Type B pancreatic cell (in vitro differentiated cells): ENCODE results near the gene APMAP. TPM values are rescaled to one million over a fixed set of nuclear protein-coding genes. Genes with fewer than 3 reads are reported as not detected.

Source experiments
- DNase-seq: peaks from one replicate; pipeline ENCODE4 v3.0.0; 2021; ENCODE audit warnings: mixed read lengths; ENCODE audit not compliant: unreplicated experiment; ENCODE audit errors: extremely low spot score
- H3K27ac Mint-ChIP-seq: 2 replicates; pipeline ENCODE4 v1.8.0; 2021; ENCODE audit warnings: mild to moderate bottlenecking, mixed read lengths
- H3K27me3 Mint-ChIP-seq: 2 replicates; pipeline ENCODE4 v1.8.0; 2021; ENCODE audit warnings: mixed read lengths
- H3K36me3 Mint-ChIP-seq: 2 replicates; pipeline ENCODE4 v1.8.0; 2021; ENCODE audit warnings: mixed read lengths
- H3K4me1 Mint-ChIP-seq: one replicate; pipeline ENCODE4 v1.8.0; 2021; ENCODE audit warnings: mixed read lengths; ENCODE audit not compliant: unreplicated experiment
- H3K4me3 Mint-ChIP-seq: 2 replicates; pipeline ENCODE4 v1.8.0; 2021; ENCODE audit warnings: mild to moderate bottlenecking, mixed read lengths
- H3K9me3 Mint-ChIP-seq: 2 replicates; pipeline ENCODE4 v1.8.0; 2021; ENCODE audit warnings: mixed read lengths
- total RNA-seq: library from RNA; stranded (reverse); gene quantifications from 2 replicates; pipeline ENCODE4 v1.2.1, GENCODE V29; 2021; ENCODE audit warnings: low replicate concordance
- TF ChIP-seq, protein P1 (sequence below): fragments of 200-600 bp; sonication (generic); conservative IDR thresholded peaks from 2 replicates; pipeline ENCODE4 v1.5.0; 2021; ENCODE audit warnings: antibody characterized with exemption, mild to moderate bottlenecking

Gene APMAP
- total RNA-seq, 1 donor from 2014 or later, result 71.6 TPM

- Mint-ChIP-seq H3K9me3 (no peaks in the 10 kb centered on the region), H3K36me3 (peaks cover 15% of the 10 kb centered on the region), H3K4me3 (no peak overlapping the region), H3K27me3 (no peaks in the 10 kb centered on the region), H3K27ac (no peak overlapping the region), H3K4me1 (no peaks in the 10 kb centered on the region)
- TF ChIP-seq, protein P1, sequence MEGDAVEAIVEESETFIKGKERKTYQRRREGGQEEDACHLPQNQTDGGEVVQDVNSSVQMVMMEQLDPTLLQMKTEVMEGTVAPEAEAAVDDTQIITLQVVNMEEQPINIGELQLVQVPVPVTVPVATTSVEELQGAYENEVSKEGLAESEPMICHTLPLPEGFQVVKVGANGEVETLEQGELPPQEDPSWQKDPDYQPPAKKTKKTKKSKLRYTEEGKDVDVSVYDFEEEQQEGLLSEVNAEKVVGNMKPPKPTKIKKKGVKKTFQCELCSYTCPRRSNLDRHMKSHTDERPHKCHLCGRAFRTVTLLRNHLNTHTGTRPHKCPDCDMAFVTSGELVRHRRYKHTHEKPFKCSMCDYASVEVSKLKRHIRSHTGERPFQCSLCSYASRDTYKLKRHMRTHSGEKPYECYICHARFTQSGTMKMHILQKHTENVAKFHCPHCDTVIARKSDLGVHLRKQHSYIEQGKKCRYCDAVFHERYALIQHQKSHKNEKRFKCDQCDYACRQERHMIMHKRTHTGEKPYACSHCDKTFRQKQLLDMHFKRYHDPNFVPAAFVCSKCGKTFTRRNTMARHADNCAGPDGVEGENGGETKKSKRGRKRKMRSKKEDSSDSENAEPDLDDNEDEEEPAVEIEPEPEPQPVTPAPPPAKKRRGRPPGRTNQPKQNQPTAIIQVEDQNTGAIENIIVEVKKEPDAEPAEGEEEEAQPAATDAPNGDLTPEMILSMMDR, result no peak
- peak; percentile 53 for DNase-seq
Measured at GRCh38 chr20:24959591-24960301, 32.8 kb downstream of the APMAP start.

GRCh38 chr20:24958506-24959385 lies 33.8 kb downstream of the APMAP start:
- no peaks in the 10 kb centered on the region for H3K27me3 Mint-ChIP-seq
- H3K9me3 Mint-ChIP-seq, result no peaks in the 10 kb centered on the region
- H3K27ac Mint-ChIP-seq, result no peak overlapping the region
- DNase-seq, result peak; percentile 65
- H3K4me3 Mint-ChIP-seq, result no peak overlapping the region
- H3K36me3 Mint-ChIP-seq, result peaks cover 11% of the 10 kb centered on the region
- TF ChIP-seq, protein P1, result no peak
- no peaks in the 10 kb centered on the region for H3K4me1 Mint-ChIP-seq

DNA sequence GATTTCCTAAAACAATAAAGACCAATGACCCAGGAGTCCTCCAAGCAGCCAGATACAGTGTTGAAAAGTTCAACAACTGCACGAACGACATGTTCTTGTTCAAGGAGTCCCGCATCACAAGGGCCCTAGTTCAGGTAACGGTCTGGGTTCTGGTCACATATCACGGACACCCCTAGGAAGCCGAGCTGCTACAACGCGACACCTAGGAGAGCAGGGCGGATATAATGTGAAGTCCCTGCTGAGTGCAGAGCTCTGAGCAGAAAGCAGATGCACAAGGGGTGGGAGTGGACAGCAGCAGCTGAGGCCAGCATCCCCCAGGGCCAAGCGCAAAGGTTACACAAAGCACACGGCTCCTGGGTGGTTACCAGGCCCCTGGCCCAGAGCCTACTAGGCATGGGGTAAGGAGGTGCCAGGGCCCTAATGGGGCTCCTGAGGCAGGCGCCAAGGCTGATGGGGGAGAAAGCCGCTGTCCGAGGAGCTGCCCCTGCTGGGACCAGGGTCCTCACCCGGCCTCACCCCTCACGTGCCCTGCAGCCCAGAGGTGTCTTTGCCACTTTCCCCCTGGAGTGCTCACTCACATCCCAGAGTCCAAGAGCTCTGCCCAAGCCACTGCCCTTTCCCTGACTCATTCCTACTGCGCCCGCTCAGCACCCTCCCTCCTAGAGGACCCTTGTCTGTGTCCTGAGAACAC lies 35.1 kb downstream of the APMAP start:
- no peak overlapping the region for H3K4me3 Mint-ChIP-seq
- H3K27me3 Mint-ChIP-seq, result no peaks in the 10 kb centered on the region
- H3K36me3 Mint-ChIP-seq, result peaks cover 3% of the 10 kb centered on the region
- no peaks in the 10 kb centered on the region for H3K9me3 Mint-ChIP-seq
- no peaks in the 10 kb centered on the region for H3K4me1 Mint-ChIP-seq
- DNase-seq, result peak; percentile 48
- TF ChIP-seq, protein P1, result no peak
- H3K27ac Mint-ChIP-seq, result no peak overlapping the region

DNA sequence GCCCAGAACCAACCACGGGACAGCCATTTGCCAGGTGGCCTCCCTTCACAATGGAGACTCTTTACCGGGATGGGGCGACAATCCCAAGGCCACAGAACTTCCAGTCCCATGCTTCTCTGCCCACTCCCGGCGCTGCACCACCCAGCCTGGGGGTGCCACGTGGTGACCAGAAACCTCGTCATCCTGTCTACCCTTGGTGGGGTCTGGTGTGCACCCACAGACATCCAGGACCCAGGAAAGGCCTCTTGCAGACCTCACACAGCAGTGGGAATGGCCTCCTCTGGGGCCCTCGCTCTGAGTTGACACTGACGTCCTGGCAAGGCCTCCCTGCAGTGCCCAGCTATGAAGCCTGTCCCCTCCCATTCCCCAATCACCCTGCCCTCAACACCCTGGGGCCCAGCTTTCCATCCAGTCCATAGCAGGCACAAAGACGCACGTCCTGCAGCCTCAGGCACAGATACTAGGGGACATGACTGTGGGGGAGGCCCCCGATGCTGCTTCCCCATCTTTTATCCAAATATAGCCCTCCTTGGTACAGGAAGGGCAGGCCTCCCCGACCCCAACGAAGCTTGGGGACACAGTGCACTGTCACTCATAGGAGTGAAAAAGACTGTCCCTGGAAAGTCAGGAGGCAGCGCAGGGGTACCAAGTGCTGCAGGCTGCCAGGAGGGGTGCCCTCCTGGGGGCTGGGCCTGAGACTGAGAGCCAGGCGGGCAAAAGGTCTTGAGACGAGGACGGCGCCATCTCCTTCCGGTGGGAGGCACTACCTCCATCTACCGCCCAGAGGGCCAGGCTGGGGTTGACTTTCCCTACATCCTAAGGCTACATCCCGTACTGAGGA lies 36.3 kb downstream of the APMAP start:
- peak; percentile 58 for DNase-seq

More for the DNA sequence above, 36.3 kb downstream of the APMAP start:
- peaks cover 3% of the 10 kb centered on the region for H3K36me3 Mint-ChIP-seq
- TF ChIP-seq, protein P1, result no peak
- H3K9me3 Mint-ChIP-seq, result no peaks in the 10 kb centered on the region
- no peaks in the 10 kb centered on the region for H3K4me1 Mint-ChIP-seq
- no peak overlapping the region for H3K4me3 Mint-ChIP-seq
- H3K27me3 Mint-ChIP-seq, result no peaks in the 10 kb centered on the region
- no peak overlapping the region for H3K27ac Mint-ChIP-seq
